Vagina (tissue), 2 donors: ENCODE data around the gene TSEN54. TPM values are rescaled to one million over a fixed set of nuclear protein-coding genes. Genes with fewer than 3 reads are reported as not detected.

ENCODE experiments used
- DNase-seq, 2 donors: peaks; one replicate each; pipeline ENCODE4 v3.0.0-alpha.2; 2017; ENCODE audit errors: extremely low spot score in 2 of 2
- H3K27ac ChIP-seq: fragments of 200-600 bp; sonication (generic); one replicate; pipeline ENCODE4 v1.5.1; 2019
- H3K27me3 ChIP-seq: fragments of 200-600 bp; sonication (generic); one replicate; pipeline ENCODE4 v1.5.1; 2019
- H3K36me3 ChIP-seq, 2 donors: fragments of 200-600 bp; sonication (generic); one replicate each; pipeline ENCODE4 v1.5.1; 2017 to 2019
- H3K4me1 ChIP-seq: fragments of 200-600 bp; sonication (generic); one replicate; pipeline ENCODE4 v1.5.1; 2019
- H3K4me3 ChIP-seq, 2 donors: fragments of 200-600 bp; sonication (generic); 1 replicate in 1 of 2; 2 replicates in 1 of 2; pipeline ENCODE4 v1.5.1; 2016 to 2019
- H3K9me3 ChIP-seq: fragments of 200-600 bp; sonication (generic); one replicate; pipeline ENCODE4 v1.5.1; 2019
- POLR2A ChIP-seq, 2 donors: fragments of 450-650 bp; IDR thresholded peaks; one replicate each; pipeline ENCODE4 v1.6.1; 2017; ENCODE audit warnings: antibody characterized with exemption in 2 of 2, mild to moderate bottlenecking in 2 of 2, moderate library complexity in 2 of 2
- POLR2AphosphoS5 ChIP-seq, 2 donors: sonication (generic); formaldehyde crosslinking; IDR thresholded peaks; one replicate each; pipeline ENCODE4 v1.9.0; 2017; ENCODE audit warnings: antibody characterized with exemption in 2 of 2, mild to moderate bottlenecking in 2 of 2, low read depth in 1 of 2; ENCODE audit not compliant: insufficient read depth in 1 of 2
- intact Hi-C: fragments of 100-400 bp; cut with DNase I; formaldehyde crosslinking; loops from one replicate; pipeline ENCODE4 v1.15.1; 2023
- total RNA-seq: library from RNA; depleted of rRNA; stranded (reverse); fragments of >200 nt; gene quantifications from one replicate; pipeline ENCODE4 v1.2.3, GENCODE V29; 2016
- TF ChIP-seq, protein P1 (sequence below), 3 experiments: fragments of 450-650 bp in 2 of 3; fragments of 200-600 bp in 1 of 3; sonication (generic) in 1 of 3; IDR thresholded peaks; one replicate each; pipeline ENCODE4 v1.5.1; 2017 to 2019; ENCODE audit warnings: antibody characterized with exemption in 3 of 3, mild to moderate bottlenecking in 2 of 3, moderate library complexity in 2 of 3

Gene TSEN54
- total RNA-seq, 1 donor from 2014 or later, result 30.9 TPM

DNA sequence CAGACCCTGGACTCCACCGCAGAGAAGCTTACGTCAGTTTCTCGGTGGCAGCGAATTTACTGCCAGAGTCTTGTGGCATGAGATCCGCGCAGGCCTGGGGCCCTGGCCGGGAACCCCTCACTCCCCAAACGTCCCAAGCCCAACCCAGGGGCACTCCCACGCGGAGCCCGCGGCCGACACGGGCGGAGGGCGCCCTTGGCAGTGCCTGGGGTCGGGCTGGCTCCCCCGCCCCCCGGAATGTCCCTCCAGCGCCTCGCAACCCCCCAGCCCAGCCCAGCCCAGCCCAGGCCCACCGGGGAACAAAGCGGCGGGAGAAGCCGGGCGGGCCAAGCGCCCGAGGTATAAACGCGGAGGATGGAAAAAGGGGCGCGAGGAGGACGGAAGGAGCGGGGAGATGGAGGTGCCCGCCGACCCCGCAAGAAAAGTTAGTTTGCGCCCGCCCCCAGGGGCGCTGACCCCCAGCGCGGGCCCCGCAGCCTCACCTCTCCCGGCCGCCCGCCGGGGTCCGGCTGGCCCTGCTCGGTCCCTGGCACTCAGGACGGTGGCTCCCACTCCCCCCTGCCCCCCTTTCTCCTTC, 1.3 kb upstream of the TSEN54 start:
- no peak for TF ChIP-seq POLR2A (IDR thresholded peaks at IDR 0.05)
- TF ChIP-seq, protein P1, sequence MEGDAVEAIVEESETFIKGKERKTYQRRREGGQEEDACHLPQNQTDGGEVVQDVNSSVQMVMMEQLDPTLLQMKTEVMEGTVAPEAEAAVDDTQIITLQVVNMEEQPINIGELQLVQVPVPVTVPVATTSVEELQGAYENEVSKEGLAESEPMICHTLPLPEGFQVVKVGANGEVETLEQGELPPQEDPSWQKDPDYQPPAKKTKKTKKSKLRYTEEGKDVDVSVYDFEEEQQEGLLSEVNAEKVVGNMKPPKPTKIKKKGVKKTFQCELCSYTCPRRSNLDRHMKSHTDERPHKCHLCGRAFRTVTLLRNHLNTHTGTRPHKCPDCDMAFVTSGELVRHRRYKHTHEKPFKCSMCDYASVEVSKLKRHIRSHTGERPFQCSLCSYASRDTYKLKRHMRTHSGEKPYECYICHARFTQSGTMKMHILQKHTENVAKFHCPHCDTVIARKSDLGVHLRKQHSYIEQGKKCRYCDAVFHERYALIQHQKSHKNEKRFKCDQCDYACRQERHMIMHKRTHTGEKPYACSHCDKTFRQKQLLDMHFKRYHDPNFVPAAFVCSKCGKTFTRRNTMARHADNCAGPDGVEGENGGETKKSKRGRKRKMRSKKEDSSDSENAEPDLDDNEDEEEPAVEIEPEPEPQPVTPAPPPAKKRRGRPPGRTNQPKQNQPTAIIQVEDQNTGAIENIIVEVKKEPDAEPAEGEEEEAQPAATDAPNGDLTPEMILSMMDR (IDR thresholded peaks at IDR 0.05), result no peak
- H3K36me3 ChIP-seq, result peaks cover 0 to 10% of the 10 kb centered on the region in 2 donors
- H3K9me3 ChIP-seq, result no peaks in the 10 kb centered on the region
- no peak for DNase-seq
- no peaks in the 10 kb centered on the region for H3K27me3 ChIP-seq
- H3K4me3 ChIP-seq, result peak overlapping the region; percentile 82 to 97
- peak overlapping the region; percentile 92 for H3K27ac ChIP-seq
- H3K4me1 ChIP-seq, result peaks cover 65% of the 10 kb centered on the region
- intact Hi-C loops, result loop anchor here (2.0 to 5.0 kb wide), 2 partner anchors 32 to 88 kb away; no protein-coding TSS in a partner anchor

DNA sequence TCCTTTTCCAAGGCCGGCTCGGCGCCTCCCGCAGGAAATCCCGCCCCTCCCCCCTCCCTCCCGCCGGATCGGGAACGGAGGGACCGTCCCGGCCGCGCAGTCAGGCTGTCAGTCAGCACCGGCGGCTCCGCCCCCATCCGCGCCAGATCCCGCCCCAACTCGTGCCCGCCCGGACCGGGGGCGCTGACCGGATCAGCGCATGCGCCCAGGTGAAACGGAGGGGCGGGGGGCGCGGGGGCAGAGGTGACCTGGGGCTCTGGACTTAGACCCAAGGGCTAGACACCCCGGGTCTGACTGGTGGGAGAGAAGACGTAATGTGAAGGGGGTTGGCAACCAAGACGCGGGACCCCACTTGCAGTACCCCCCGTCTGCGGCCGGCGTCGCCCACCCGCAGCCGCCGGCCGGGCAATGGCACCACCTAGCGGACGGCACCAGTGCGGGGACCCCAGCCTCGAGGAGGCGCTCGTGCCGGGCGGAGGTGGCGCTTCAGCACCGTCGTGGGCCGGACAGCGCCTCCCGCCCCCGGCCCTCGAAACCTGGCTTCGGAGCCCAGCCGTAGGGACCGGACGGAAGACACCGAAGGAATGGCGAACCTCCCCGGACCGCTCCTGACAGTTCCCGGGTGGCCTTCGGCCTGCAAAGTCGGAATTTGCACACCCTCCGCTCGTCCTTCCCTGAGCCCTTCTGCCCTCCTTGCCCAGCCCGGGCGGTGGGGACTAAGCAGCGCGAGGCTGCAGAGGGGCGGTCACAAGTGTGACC, 653 bp upstream of the TSEN54 start, which contains the start of gene CASKIN2:
Gene CASKIN2, minus strand, starts transcription at position 42 of the 759 bp plus-strand sequence. CDS start 1,733 bp downstream, outside the sequence.
- Histone ChIP-seq H3K36me3 (peaks cover 0 to 10% of the 10 kb centered on the region in 2 donors), H3K4me1 (peaks cover 58% of the 10 kb centered on the region), H3K4me3 (peak within 1 kb of the TSS; percentile 82 to 97), H3K27ac (peak within 1 kb of the TSS; percentile 92), H3K27me3 (no peaks in the 10 kb centered on the region), H3K9me3 (no peaks in the 10 kb centered on the region)
- intact Hi-C loops, result loop anchor here (2.0 to 5.0 kb wide), 2 partner anchors 33 to 88 kb away; no protein-coding TSS in a partner anchor
- DNase-seq, result no peak
- TF ChIP-seq POLR2AphosphoS5 (IDR thresholded peaks at IDR 0.05; ENCODE audit: insufficient read depth in 1 of 2, low read depth in 1 of 2) (peak; percentile 59 to 60), POLR2A (IDR thresholded peaks at IDR 0.05) (no peak)
- TF ChIP-seq, protein P1 (IDR thresholded peaks at IDR 0.05), result peak; percentile 74 to 96 (median 89)

DNA sequence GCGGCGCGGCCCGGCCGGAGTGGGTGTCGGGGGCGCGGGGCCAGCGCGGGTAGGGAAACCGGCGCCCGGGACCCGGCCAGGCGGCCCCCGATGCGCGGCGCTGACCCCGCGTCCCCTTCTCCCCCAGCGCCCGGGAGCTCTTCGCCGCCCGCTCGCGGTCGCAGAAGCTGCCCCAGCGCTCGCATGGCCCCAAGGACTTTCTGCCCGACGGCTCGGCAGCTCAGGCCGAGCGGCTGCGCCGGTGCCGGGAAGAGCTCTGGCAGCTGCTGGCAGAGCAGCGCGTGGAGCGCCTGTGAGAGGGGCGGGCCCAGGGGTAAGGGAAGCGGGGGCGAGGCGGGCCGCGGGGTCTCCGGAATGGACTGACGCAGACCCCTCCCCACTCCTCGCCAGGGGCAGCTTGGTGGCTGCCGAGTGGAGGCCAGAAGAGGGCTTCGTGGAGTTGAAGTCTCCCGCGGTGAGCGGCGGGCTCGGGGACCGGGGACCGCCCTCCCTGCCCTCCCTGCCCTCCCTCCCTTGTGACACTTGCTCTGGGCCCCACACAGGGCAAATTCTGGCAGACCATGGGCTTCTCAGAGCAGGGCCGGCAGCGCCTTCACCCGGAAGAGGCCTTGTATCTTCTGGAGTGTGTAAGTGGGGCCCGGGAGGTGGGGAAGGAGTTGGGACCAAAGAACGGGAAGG, 430 bp downstream of the TSEN54 start:
- H3K27me3 ChIP-seq, result no peaks in the 10 kb centered on the region
- H3K27ac ChIP-seq, result peak overlapping the region; percentile 62
- peak overlapping the region; percentile 82 to 97 for H3K4me3 ChIP-seq
- no peak for DNase-seq
- H3K36me3 ChIP-seq, result peaks cover 0 to 10% of the 10 kb centered on the region in 2 donors
- peaks cover 47% of the 10 kb centered on the region for H3K4me1 ChIP-seq
- no peak for TF ChIP-seq POLR2A (IDR thresholded peaks at IDR 0.05)
- TF ChIP-seq, protein P1 (IDR thresholded peaks at IDR 0.05), result no peak
- no peak for TF ChIP-seq POLR2AphosphoS5 (IDR thresholded peaks at IDR 0.05; ENCODE audit: insufficient read depth in 1 of 2, low read depth in 1 of 2)
- no peaks in the 10 kb centered on the region for H3K9me3 ChIP-seq
- intact Hi-C loops, result loop anchor here (5.0 kb wide), 1 partner anchor 89 kb away; no protein-coding TSS in a partner anchor

DNA sequence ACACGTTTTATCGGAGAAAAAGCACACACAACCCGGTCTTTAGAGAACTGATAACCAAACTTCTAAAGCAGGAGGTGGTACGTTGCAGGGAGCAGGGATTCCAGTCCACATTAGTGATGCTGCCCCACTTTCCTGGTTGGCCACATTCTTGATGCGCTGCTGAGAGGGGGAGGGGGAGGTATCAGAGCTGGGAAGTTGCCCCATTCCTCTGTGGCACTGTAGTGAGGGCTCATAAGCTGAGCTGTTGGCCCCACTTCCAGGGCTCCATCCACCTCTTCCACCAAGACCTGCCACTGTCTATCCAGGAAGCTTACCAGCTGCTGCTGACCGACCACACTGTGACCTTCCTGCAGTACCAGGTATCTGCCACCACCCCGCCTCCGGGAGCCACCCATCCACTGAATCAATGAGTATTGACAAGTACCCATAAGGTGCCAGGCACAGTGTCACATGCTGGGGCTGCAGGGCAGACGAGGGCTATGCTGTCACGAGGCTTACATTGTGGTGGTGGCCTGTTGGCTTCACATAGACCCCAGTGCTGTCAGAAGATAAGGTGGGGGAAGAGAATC, 1.1 kb downstream of the TSEN54 start:
- Histone ChIP-seq H3K4me1 (peaks cover 41% of the 10 kb centered on the region), H3K4me3 (peak overlapping the region; percentile 82 to 97), H3K27me3 (no peaks in the 10 kb centered on the region), H3K9me3 (no peaks in the 10 kb centered on the region), H3K36me3 (peaks cover 0 to 10% of the 10 kb centered on the region in 2 donors), H3K27ac (no peak overlapping the region)
- TF ChIP-seq POLR2A (IDR thresholded peaks at IDR 0.05) (no peak), POLR2AphosphoS5 (IDR thresholded peaks at IDR 0.05; ENCODE audit: insufficient read depth in 1 of 2, low read depth in 1 of 2) (no peak)
- TF ChIP-seq, protein P1 (IDR thresholded peaks at IDR 0.05), result no peak
- DNase-seq, result no peak
- intact Hi-C loops, result loop anchor here (5.0 kb wide), 1 partner anchor 90 kb away; no protein-coding TSS in a partner anchor
